Thyroid gland (tissue), 4 donors: ENCODE results near the gene SERINC2.
"Not testable (repeated sequence)": the region's sequence is repeated elsewhere in the genome, so short reads cannot be mapped to it uniquely, and the experiment has no call there.

Experiments
- POLR2A ChIP-seq, 2 donors: fragments of 450-650 bp; IDR thresholded peaks; one replicate each; pipeline ENCODE4 v1.6.1; 2017; ENCODE audit warnings: antibody characterized with exemption in 2 of 2, mild to moderate bottlenecking in 2 of 2, moderate library complexity in 1 of 2
- TF ChIP-seq, protein P1 (sequence below), 6 experiments: fragments of 200-600 bp in 3 of 6; fragments of 450-650 bp in 3 of 6; sonication (generic) in 3 of 6; IDR thresholded peaks; one replicate each; pipeline ENCODE4 v1.5.1; 2016 to 2019; ENCODE audit warnings: antibody characterized with exemption in 6 of 6, mild to moderate bottlenecking in 2 of 6, inconsistent platforms in 1 of 6, moderate library complexity in 1 of 6

- TF ChIP-seq, protein P1, sequence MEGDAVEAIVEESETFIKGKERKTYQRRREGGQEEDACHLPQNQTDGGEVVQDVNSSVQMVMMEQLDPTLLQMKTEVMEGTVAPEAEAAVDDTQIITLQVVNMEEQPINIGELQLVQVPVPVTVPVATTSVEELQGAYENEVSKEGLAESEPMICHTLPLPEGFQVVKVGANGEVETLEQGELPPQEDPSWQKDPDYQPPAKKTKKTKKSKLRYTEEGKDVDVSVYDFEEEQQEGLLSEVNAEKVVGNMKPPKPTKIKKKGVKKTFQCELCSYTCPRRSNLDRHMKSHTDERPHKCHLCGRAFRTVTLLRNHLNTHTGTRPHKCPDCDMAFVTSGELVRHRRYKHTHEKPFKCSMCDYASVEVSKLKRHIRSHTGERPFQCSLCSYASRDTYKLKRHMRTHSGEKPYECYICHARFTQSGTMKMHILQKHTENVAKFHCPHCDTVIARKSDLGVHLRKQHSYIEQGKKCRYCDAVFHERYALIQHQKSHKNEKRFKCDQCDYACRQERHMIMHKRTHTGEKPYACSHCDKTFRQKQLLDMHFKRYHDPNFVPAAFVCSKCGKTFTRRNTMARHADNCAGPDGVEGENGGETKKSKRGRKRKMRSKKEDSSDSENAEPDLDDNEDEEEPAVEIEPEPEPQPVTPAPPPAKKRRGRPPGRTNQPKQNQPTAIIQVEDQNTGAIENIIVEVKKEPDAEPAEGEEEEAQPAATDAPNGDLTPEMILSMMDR (IDR thresholded peaks at IDR 0.05) = not testable (repeated sequence)
- not testable (repeated sequence) for TF ChIP-seq POLR2A (IDR thresholded peaks at IDR 0.05)
Observed at GRCh38 chr1:31474567-31474966, 61.6 kb downstream of the SERINC2 start.
